Measurements from ENCODE around the gene UST.

DNA sequence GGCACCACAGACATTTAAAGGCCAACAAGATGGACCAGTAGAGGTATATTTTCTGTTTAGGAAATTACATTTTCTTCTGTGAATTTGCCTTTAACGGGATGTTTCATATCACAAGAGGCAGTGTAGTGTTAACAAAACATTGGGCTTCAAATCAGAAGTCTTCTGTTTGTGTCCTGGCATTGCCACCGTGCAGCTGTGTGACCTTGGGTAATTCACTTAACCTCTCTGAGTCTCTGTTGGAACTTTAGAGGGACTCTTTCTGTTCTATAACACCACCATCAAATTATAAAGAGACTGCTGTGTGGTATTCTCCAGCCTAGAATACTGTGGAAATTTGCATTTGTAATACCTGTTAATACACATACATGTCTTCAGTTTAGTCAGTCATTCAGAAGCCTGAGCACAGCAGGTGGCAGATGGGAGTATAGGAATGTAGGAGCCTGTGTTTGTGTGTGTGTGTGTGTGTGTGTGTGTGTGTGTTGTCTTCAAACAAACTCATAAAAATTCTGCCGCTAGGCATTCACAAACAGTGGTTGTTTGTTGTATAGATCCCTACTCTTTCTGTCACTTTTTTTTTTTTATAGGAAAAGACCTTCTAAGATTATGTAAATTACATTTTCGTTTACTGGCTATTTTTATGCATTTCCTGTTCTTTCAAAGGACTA, 22.6 kb downstream of the UST start:
- no peak for TF ChIP-seq EP300 (IDR thresholded peaks at IDR 0.05)
- no peak for TF ChIP-seq POLR2A (IDR thresholded peaks at IDR 0.05)
- TF ChIP-seq, protein P1, sequence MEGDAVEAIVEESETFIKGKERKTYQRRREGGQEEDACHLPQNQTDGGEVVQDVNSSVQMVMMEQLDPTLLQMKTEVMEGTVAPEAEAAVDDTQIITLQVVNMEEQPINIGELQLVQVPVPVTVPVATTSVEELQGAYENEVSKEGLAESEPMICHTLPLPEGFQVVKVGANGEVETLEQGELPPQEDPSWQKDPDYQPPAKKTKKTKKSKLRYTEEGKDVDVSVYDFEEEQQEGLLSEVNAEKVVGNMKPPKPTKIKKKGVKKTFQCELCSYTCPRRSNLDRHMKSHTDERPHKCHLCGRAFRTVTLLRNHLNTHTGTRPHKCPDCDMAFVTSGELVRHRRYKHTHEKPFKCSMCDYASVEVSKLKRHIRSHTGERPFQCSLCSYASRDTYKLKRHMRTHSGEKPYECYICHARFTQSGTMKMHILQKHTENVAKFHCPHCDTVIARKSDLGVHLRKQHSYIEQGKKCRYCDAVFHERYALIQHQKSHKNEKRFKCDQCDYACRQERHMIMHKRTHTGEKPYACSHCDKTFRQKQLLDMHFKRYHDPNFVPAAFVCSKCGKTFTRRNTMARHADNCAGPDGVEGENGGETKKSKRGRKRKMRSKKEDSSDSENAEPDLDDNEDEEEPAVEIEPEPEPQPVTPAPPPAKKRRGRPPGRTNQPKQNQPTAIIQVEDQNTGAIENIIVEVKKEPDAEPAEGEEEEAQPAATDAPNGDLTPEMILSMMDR (IDR thresholded peaks at IDR 0.05): no peak
